Measurements from ENCODE around the gene ZNF385A. TPM values are rescaled to one million over a fixed set of nuclear protein-coding genes. Genes with fewer than 3 reads are reported as not detected.
"Not testable (repeated sequence)": the region's sequence is repeated elsewhere in the genome, so short reads cannot be mapped to it uniquely, and the experiment has no call there.

ZNF385A gene
- total RNA-seq, 1 experiment from 2014 or later: 5.5 TPM

- no peak for DNase-seq (ENCODE audit: extremely low read depth, low read depth)
Measured at GRCh38 chr12:54337280-54337842, 47.2 kb downstream of the ZNF385A start.

- no peak for DNase-seq (ENCODE audit: extremely low read depth, low read depth)
Measured at GRCh38 chr12:54333420-54334034, 51.0 kb downstream of the ZNF385A start.

- DNase-seq (ENCODE audit: extremely low read depth, low read depth): no peak
Measured at GRCh38 chr12:54331461-54331860, 53.1 kb downstream of the ZNF385A start.

GRCh38 chr12:54330442-54330841 is 54.1 kb downstream of the ZNF385A start:
- DNase-seq (ENCODE audit: extremely low read depth, low read depth): no peak

GRCh38 chr12:54329759-54330158 is 54.8 kb downstream of the ZNF385A start:
- DNase-seq (ENCODE audit: extremely low read depth, low read depth): no peak

GRCh38 chr12:54328595-54329337 is 55.8 kb downstream of the ZNF385A start:
- DNase-seq (ENCODE audit: extremely low read depth, low read depth): no peak

- not testable (repeated sequence) for DNase-seq (ENCODE audit: extremely low read depth, low read depth)
Measured at GRCh38 chr12:54325442-54326109, 59.0 kb downstream of the ZNF385A start.

- DNase-seq (ENCODE audit: extremely low read depth, low read depth): peak; percentile 100
Measured at GRCh38 chr12:54324617-54325441, 59.7 kb downstream of the ZNF385A start, which contains the start of gene COPZ1. Gene COPZ1 (plus strand): TSS chr12:54325131. CDS start chr12:54325164, 33 bp downstream.

- DNase-seq (ENCODE audit: extremely low read depth, low read depth): no peak
Measured at GRCh38 chr12:54321363-54321762, 63.2 kb downstream of the ZNF385A start.

Small RNAs within 50 kb of the gene (small RNA-seq; reads per million reads assigned to genes)
- 16.8 to 401 reads per million in 2 experiments for gene MIR148B
- 0 reads per million in 2 experiments for gene RN7SL744P

Other genes starting within 250 kb of the ZNF385A start
- gene SMUG1, start 195.7 kb downstream of the ZNF385A start, total RNA-seq (2014; rRNA removed; shearing (Covaris generic)): 44.2 and 49.8 TPM in 2 replicates
- 41.6 and 48.5 TPM in 2 replicates for gene CBX5, start 104.6 kb downstream of the ZNF385A start, total RNA-seq (2014; rRNA removed; shearing (Covaris generic))
- gene HNRNPA1, start 104.0 kb downstream of the ZNF385A start, total RNA-seq (2014; rRNA removed; shearing (Covaris generic)): 612 and 670 TPM in 2 replicates
- gene NFE2, start 83.7 kb downstream of the ZNF385A start, total RNA-seq (2014; rRNA removed; shearing (Covaris generic)): 0.69 and 0.72 TPM in 2 replicates
- 293 and 294 TPM in 2 replicates for gene COPZ1, start 59.6 kb downstream of the ZNF385A start, total RNA-seq (2014; rRNA removed; shearing (Covaris generic))
- not detected in 2 replicates for gene GPR84, start 20.2 kb downstream of the ZNF385A start, total RNA-seq (2014; rRNA removed; shearing (Covaris generic))
- gene ITGA5, start 34.5 kb upstream of the ZNF385A start, total RNA-seq (2014; rRNA removed; shearing (Covaris generic)): 31.2 and 36.1 TPM in 2 replicates
- gene GTSF1, start 88.9 kb upstream of the ZNF385A start, total RNA-seq (2014; rRNA removed; shearing (Covaris generic)): not detected in 2 replicates
- not detected in 2 replicates for gene NCKAP1L, start 113.0 kb upstream of the ZNF385A start, total RNA-seq (2014; rRNA removed; shearing (Covaris generic))
- not detected in 2 replicates for gene PDE1B, start 164.9 kb upstream of the ZNF385A start, total RNA-seq (2014; rRNA removed; shearing (Covaris generic))
- gene PPP1R1A, start 203.9 kb upstream of the ZNF385A start, total RNA-seq (2014; rRNA removed; shearing (Covaris generic)): not detected in 2 replicates